HG02852 (cell line): Measurements from ENCODE around the gene FMNL1.
A peak's percentile ranks its signal among the peaks of the same experiment; 100 is the strongest.
"Not testable (repeated sequence)": the region's sequence is repeated elsewhere in the genome, so short reads cannot be mapped to it uniquely, and the experiment has no call there.

ENCODE experiments used
- ATAC-seq: cut with Tn5 transposase; IDR thresholded peaks from one replicate; pipeline ENCODE4 v1.9.1; 2021; ENCODE audit warnings: mild to moderate bottlenecking, moderate library complexity; ENCODE audit not compliant: unreplicated experiment

The FMNL1 gene

GRCh38 chr17:45234641-45235415 is 13.1 kb downstream of the FMNL1 start:
- ATAC-seq: no peak

GRCh38 chr17:45235416-45236281 is 14.0 kb downstream of the FMNL1 start:
- ATAC-seq: no peak

GRCh38 chr17:45236282-45236606 is 14.6 kb downstream of the FMNL1 start:
- no peak for ATAC-seq

GRCh38 chr17:45237686-45238085 is 16.0 kb downstream of the FMNL1 start:
- ATAC-seq: no peak

- ATAC-seq: no peak
Measured at GRCh38 chr17:45238155-45238774, 16.6 kb downstream of the FMNL1 start.

GRCh38 chr17:45240905-45241327 is 19.2 kb downstream of the FMNL1 start:
- no peak for ATAC-seq

GRCh38 chr17:45241328-45242028 is 19.8 kb downstream of the FMNL1 start:
- ATAC-seq: no peak

GRCh38 chr17:45242029-45242414 is 20.3 kb downstream of the FMNL1 start:
- no peak for ATAC-seq

GRCh38 chr17:45243750-45244149 is 22.1 kb downstream of the FMNL1 start:
- ATAC-seq: no peak

GRCh38 chr17:45244725-45245656 is 23.3 kb downstream of the FMNL1 start:
- no peak for ATAC-seq

GRCh38 chr17:45246338-45246737 is 24.7 kb downstream of the FMNL1 start:
- ATAC-seq: no peak

GRCh38 chr17:45246861-45247428 is 25.3 kb downstream of the FMNL1 start:
- no peak for ATAC-seq

GRCh38 chr17:45247429-45248131 is 25.9 kb downstream of the FMNL1 start:
- ATAC-seq: peak; percentile 76

- peak; percentile 57 for ATAC-seq
Measured at GRCh38 chr17:45248132-45248957, 26.7 kb downstream of the FMNL1 start.

GRCh38 chr17:45251931-45252330 is 30.2 kb downstream of the FMNL1 start:
- no peak for ATAC-seq

GRCh38 chr17:45253237-45253636 is 31.6 kb downstream of the FMNL1 start:
- not testable (repeated sequence) for ATAC-seq

- no peak for ATAC-seq
Measured at GRCh38 chr17:45253879-45254278, 32.2 kb downstream of the FMNL1 start.

- ATAC-seq: no peak
Measured at GRCh38 chr17:45255358-45255757, 33.7 kb downstream of the FMNL1 start.
